Neural progenitor cell (in vitro differentiated cells): ENCODE results near the gene PRKAR2A.

Experiments
- EZH2 ChIP-seq: fragments of 200-600 bp; sonication (generic); IDR thresholded peaks from 2 replicates; pipeline ENCODE4 v1.6.1; 2017; ENCODE audit warnings: antibody characterized with exemption, mild to moderate bottlenecking, moderate library complexity
- EZH2phosphoT487 ChIP-seq: fragments of 200-600 bp; sonication (generic); IDR thresholded peaks from 2 replicates; pipeline ENCODE4 v1.6.1; 2017; ENCODE audit warnings: antibody characterized with exemption
- TF ChIP-seq, protein P1 (sequence below): fragments of 200-600 bp; sonication (generic); IDR thresholded peaks from 2 replicates; pipeline ENCODE4 v1.5.1; 2017; ENCODE audit warnings: antibody characterized with exemption, mild to moderate bottlenecking

DNA sequence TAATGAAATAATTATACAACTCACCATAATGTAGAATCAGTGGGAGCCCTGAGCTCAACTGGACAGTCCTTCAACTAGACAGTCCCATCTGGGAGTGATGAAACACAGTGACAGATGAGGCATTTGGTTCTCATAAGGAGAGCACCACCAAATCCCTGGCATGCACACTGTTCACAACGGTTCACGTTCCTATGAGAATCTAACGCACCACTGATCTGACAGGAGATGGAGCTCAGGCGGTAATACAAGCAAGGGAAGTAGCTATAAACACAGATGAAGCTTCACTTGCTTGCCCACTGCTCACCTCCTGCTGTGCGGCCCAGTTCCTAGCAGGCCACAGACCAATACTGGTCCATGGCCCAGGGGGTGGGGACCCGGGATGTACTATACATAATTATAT lies 17.0 kb downstream of the PRKAR2A start:
- no peak for TF ChIP-seq EZH2phosphoT487
- TF ChIP-seq, protein P1, sequence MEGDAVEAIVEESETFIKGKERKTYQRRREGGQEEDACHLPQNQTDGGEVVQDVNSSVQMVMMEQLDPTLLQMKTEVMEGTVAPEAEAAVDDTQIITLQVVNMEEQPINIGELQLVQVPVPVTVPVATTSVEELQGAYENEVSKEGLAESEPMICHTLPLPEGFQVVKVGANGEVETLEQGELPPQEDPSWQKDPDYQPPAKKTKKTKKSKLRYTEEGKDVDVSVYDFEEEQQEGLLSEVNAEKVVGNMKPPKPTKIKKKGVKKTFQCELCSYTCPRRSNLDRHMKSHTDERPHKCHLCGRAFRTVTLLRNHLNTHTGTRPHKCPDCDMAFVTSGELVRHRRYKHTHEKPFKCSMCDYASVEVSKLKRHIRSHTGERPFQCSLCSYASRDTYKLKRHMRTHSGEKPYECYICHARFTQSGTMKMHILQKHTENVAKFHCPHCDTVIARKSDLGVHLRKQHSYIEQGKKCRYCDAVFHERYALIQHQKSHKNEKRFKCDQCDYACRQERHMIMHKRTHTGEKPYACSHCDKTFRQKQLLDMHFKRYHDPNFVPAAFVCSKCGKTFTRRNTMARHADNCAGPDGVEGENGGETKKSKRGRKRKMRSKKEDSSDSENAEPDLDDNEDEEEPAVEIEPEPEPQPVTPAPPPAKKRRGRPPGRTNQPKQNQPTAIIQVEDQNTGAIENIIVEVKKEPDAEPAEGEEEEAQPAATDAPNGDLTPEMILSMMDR: no peak
- no peak for TF ChIP-seq EZH2
